Nephron progenitor cell (in vitro differentiated cells): ENCODE results near the gene NRIP3.

Experiments
- DNase-seq: peaks from one replicate; pipeline ENCODE4 v3.0.0; 2021
- H3K27ac Mint-ChIP-seq: 2 replicates; pipeline ENCODE4 v1.8.0; 2021; ENCODE audit warnings: mild to moderate bottlenecking, moderate library complexity, mixed read lengths
- H3K27me3 Mint-ChIP-seq: 2 replicates; pipeline ENCODE4 v1.8.0; 2021; ENCODE audit warnings: mild to moderate bottlenecking, low read depth, mixed read lengths; ENCODE audit not compliant: poor library complexity
- H3K36me3 Mint-ChIP-seq: 2 replicates; pipeline ENCODE4 v1.8.0; 2021; ENCODE audit warnings: low read depth, mixed read lengths
- H3K4me1 Mint-ChIP-seq: 2 replicates; pipeline ENCODE4 v1.8.0; 2021; ENCODE audit warnings: mixed read lengths
- H3K4me3 Mint-ChIP-seq: 2 replicates; pipeline ENCODE4 v1.8.0; 2021; ENCODE audit warnings: mild to moderate bottlenecking, moderate library complexity, mixed read lengths
- H3K9me3 Mint-ChIP-seq: 2 replicates; pipeline ENCODE4 v1.8.0; 2021; ENCODE audit warnings: mild to moderate bottlenecking, moderate library complexity, mixed read lengths
- TF ChIP-seq, protein P1 (sequence below): fragments of 200-600 bp; sonication (generic); IDR thresholded peaks from 2 replicates; pipeline ENCODE4 v1.5.0; 2021; ENCODE audit warnings: antibody characterized with exemption

NRIP3 gene

DNA sequence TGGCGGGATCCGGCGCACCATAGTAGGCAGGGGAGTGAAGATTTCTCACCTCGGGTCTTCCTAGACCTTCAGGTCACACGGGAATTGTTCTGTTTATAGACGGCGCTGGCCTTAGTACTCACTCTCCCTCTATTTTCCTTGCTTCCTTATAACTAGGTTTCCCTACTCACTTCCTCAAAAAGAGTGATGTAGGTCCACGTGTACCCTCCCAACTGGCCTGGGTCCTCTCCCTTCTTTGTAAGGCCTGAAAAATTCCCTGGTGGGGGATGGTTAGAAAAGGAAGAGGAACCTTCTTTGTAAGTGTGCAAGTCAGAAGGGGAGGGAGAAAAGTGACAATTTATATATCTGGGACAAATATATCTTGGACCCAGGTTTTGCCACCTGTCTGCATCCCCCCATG, 36.6 kb downstream of the NRIP3 start:
- Mint-ChIP-seq H3K27ac (no peak overlapping the region), H3K27me3 (peaks cover 3% of the 10 kb centered on the region), H3K4me1 (peaks cover 39% of the 10 kb centered on the region), H3K36me3 (no peaks in the 10 kb centered on the region), H3K9me3 (no peaks in the 10 kb centered on the region), H3K4me3 (no peak overlapping the region)
- TF ChIP-seq, protein P1, sequence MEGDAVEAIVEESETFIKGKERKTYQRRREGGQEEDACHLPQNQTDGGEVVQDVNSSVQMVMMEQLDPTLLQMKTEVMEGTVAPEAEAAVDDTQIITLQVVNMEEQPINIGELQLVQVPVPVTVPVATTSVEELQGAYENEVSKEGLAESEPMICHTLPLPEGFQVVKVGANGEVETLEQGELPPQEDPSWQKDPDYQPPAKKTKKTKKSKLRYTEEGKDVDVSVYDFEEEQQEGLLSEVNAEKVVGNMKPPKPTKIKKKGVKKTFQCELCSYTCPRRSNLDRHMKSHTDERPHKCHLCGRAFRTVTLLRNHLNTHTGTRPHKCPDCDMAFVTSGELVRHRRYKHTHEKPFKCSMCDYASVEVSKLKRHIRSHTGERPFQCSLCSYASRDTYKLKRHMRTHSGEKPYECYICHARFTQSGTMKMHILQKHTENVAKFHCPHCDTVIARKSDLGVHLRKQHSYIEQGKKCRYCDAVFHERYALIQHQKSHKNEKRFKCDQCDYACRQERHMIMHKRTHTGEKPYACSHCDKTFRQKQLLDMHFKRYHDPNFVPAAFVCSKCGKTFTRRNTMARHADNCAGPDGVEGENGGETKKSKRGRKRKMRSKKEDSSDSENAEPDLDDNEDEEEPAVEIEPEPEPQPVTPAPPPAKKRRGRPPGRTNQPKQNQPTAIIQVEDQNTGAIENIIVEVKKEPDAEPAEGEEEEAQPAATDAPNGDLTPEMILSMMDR: no peak
- no peak for DNase-seq

DNA sequence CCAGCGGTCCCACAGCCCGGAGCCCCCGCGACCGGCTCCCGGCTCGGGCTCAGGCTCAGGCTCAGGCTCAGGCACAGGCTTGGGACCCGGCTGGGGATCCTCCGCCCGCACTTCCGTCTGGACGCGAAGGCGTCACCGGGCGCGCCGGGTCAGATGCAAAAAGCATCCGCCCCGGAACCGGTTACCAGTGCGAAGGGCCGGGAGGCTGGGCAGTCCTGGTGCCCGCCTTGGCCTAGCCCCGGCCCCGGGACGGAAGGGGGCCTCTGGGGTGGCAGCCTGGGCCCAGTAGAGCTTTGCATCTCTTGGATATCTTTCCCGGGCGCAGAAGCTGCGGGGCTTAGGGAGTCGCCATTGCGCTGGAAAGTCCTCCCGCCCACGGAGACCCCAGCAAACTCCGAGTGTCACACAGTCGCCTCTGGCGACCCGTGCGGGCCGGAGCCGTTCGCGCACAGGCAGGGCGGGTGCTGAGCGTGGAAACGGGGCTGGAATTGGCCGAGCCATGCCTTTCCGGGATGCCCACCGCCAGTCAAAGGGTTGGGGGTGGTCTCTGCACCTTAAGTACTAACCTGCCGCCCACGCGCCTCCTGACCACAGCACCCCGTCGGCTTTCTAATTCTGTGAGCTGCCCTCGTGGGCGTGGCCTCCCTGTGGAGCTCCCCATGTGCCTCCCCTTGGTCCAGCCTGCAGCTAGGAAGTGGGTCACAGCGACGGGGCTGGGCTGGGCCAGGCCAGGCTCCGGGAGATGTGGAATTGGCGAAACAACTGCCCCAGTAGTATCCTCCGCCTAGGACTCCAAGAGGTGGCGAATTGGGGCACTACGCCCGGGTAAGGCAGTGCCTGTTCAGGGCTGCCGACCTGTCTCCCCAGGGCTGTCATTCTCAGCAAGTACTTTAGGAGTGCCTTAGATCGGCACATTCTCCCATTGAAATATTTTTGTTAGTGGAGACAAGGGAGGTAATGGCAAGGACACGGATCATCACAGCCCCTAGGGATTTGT, 39.2 kb downstream of the NRIP3 start, which contains the start of gene TMEM9B:
Gene TMEM9B (minus strand): TSS at position 119 of the 997 bp plus-strand sequence. CDS start 129 bp downstream, outside the sequence.
- DNase-seq: peak; percentile 76
- TF ChIP-seq, protein P1: no peak
- no peaks in the 10 kb centered on the region for H3K9me3 Mint-ChIP-seq
- H3K4me3 Mint-ChIP-seq: peak within 1 kb of the TSS; percentile 90
- H3K36me3 Mint-ChIP-seq: no peaks in the 10 kb centered on the region
- peaks cover under 1% of the 10 kb centered on the region for H3K27me3 Mint-ChIP-seq
- peaks cover 42% of the 10 kb centered on the region for H3K4me1 Mint-ChIP-seq
- H3K27ac Mint-ChIP-seq: peak within 1 kb of the TSS; percentile 80

DNA sequence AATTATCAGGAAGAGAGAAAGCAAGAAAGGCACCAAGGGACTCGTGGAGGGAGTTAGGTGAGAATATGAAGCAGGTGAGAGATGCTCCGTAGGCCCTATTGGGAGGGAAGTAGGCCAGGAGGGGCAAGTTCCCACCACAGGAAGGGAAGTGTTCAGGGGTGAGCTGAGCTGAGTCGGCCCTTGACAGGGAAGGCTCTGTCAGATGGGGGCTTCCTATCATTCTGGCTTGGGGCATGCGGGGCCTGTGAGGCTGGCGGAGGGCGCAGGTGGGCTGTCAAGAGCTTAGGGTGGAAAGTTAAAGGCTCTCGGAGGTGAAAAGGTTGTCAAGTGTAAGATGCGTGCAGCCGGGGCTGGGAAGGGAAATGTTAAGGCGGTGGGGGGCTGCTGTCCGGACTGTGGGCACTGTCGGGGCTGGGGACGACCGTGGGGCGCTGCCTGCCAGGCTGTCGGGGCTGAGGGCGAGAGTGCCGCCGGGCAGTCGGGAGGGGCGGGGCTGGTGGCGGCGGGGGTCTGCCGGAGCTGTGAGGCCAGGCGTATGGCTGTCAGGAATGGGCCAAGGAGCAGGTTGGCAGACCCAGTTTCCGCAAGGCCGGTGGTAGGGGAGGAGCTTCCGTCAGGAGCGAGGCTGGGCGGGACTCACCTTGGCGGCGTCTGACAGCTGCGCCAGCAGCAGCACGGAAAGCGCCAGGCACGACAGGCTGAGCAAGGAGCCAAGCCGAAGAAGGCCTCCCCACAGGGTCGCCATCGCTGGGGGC, 40.1 kb downstream of the NRIP3 start:
- TF ChIP-seq, protein P1: no peak
- Mint-ChIP-seq H3K4me3 (peak overlapping the region; percentile 90), H3K36me3 (no peaks in the 10 kb centered on the region), H3K27ac (no peak overlapping the region), H3K27me3 (no peaks in the 10 kb centered on the region), H3K9me3 (no peaks in the 10 kb centered on the region), H3K4me1 (peaks cover 44% of the 10 kb centered on the region)
- DNase-seq: peak; percentile 78

DNA sequence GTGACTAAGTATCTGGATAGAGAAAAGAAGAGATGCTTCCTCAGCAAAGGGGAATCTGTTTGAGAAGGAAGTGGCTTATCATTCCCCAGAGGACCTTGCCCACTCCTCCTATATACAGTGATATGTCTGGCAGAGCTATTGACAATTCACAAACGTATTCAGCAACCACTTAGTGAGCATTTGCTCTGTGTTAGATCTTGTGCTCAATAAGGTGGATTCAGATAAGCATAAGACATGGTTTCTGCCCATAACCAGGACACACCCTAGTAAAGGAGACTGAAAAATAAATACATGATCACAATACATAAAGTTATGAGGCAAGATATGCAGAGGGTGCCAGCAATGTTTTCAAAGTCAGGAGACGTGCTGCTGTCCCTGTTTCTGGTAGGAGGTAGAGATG, 41.0 kb downstream of the NRIP3 start:
- Mint-ChIP-seq H3K4me1 (peaks cover 44% of the 10 kb centered on the region), H3K27me3 (no peaks in the 10 kb centered on the region), H3K4me3 (peak overlapping the region; percentile 90), H3K36me3 (no peaks in the 10 kb centered on the region), H3K27ac (no peak overlapping the region), H3K9me3 (no peaks in the 10 kb centered on the region)
- TF ChIP-seq, protein P1: no peak
- no peak for DNase-seq

DNA sequence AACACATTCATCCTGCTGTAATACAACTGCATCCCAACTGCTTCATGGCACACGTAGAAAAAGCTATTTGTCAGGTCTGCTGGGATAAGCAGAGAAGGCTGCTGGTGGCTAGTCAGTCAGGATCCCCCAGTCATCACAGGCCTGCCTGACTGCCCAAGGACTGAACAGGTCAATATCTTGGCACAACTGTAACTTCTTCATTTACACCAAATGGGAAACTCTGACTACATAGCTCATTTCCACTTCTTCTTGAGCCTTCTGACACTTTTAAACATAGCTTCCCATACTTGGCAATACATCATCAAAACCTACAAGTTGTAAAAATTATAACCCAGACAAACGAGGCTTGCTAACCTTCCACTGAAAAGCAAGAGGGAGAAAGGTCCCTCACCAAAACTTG, 42.4 kb downstream of the NRIP3 start:
- TF ChIP-seq, protein P1: no peak
- DNase-seq: no peak
- H3K9me3 Mint-ChIP-seq: no peaks in the 10 kb centered on the region
- no peaks in the 10 kb centered on the region for H3K27me3 Mint-ChIP-seq
- H3K4me1 Mint-ChIP-seq: peaks cover 36% of the 10 kb centered on the region
- H3K36me3 Mint-ChIP-seq: peaks cover 1% of the 10 kb centered on the region
- H3K27ac Mint-ChIP-seq: no peak overlapping the region
- H3K4me3 Mint-ChIP-seq: no peak overlapping the region
